Stimulated activated CD4-positive, alpha-beta T cell treated with anti-CD3 and anti-CD28 coated beads, Interleukin-15, amount 100 ng/mL, for 1 hour (primary cell): ENCODE results near the gene LYST.
"Not testable (repeated sequence)": the region's sequence is repeated elsewhere in the genome, so short reads cannot be mapped to it uniquely, and the experiment has no call there.

Experiments
- DNase-seq, 2 donors: peaks; one replicate each; pipeline ENCODE4 v3.0.0-alpha.2; 2020; ENCODE audit warnings: low read depth in 1 of 2, low spot score in 1 of 2

LYST gene

GRCh38 chr1:235821361-235821981 is 45.2 kb downstream of the LYST start:
- DNase-seq: no peak

GRCh38 chr1:235820061-235820460 is 46.6 kb downstream of the LYST start:
- no peak for DNase-seq

- DNase-seq: no peak
These were observed 48.0 kb downstream of the LYST start for GRCh38 chr1:235818632-235819136.

GRCh38 chr1:235817101-235817728 is 49.5 kb downstream of the LYST start:
- DNase-seq: no peak

GRCh38 chr1:235809688-235810397 is 56.9 kb downstream of the LYST start:
- no peak for DNase-seq

GRCh38 chr1:235808223-235808622 is 58.5 kb downstream of the LYST start:
- DNase-seq: no peak

- no peak for DNase-seq
These were observed 60.6 kb downstream of the LYST start for GRCh38 chr1:235806123-235806522.

GRCh38 chr1:235802573-235803346 is 63.9 kb downstream of the LYST start:
- DNase-seq: no peak

GRCh38 chr1:235799264-235799663 is 67.4 kb downstream of the LYST start:
- DNase-seq: no peak

- no peak for DNase-seq
These were observed 75.1 kb downstream of the LYST start for GRCh38 chr1:235791532-235792060.

- no peak for DNase-seq
These were observed 76.6 kb downstream of the LYST start for GRCh38 chr1:235790123-235790522.

GRCh38 chr1:235786227-235786898 is 80.3 kb downstream of the LYST start:
- not testable (repeated sequence) for DNase-seq

- DNase-seq: no peak
These were observed 81.8 kb downstream of the LYST start for GRCh38 chr1:235784950-235785349.

GRCh38 chr1:235783148-235783776 is 83.4 kb downstream of the LYST start:
- no peak for DNase-seq

- DNase-seq: no peak
These were observed 84.1 kb downstream of the LYST start for GRCh38 chr1:235782601-235783000.

GRCh38 chr1:235781807-235782206 is 84.9 kb downstream of the LYST start:
- DNase-seq: no peak

- DNase-seq: no peak
These were observed 86.9 kb downstream of the LYST start for GRCh38 chr1:235779770-235780169.

GRCh38 chr1:235776396-235776795 is 90.3 kb downstream of the LYST start:
- no peak for DNase-seq

GRCh38 chr1:235775246-235775860 is 91.4 kb downstream of the LYST start:
- no peak for DNase-seq

- no peak for DNase-seq
These were observed 98.9 kb downstream of the LYST start for GRCh38 chr1:235767795-235768194.
